IMR-90 (cell line): ENCODE measurements around the gene ANKDD1A.

ENCODE experiments used
- BHLHE40 ChIP-seq: fragments of 150-350 bp; IDR thresholded peaks from 2 replicates; pipeline ENCODE4 v1.6.1; 2016; ENCODE audit warnings: mild to moderate bottlenecking, low read depth, low read length
- CTCF ChIP-seq: conservative IDR thresholded peaks from 2 replicates; pipeline ENCODE4 v1.5.1; 2012; ENCODE audit warnings: mild to moderate bottlenecking, low read depth, low read length, improper control_type of control experiment
- POLR2A ChIP-seq: IDR thresholded peaks from 2 replicates; pipeline ENCODE4 v1.6.1; 2012; ENCODE audit warnings: mild to moderate bottlenecking, low read depth, low read length

- peak; percentile 84 for TF ChIP-seq CTCF
- TF ChIP-seq BHLHE40 = no peak
- TF ChIP-seq POLR2A = no peak
Measured at GRCh38 chr15:64905119-64905831, 6.4 kb upstream of the ANKDD1A start.
